B cell (primary cell): ENCODE results near the gene IL1RAPL1.

Experiments used
- CTCF ChIP-seq: fragments of 200-600 bp; IDR thresholded peaks from one replicate; pipeline ENCODE4 v1.8.0; 2022; ENCODE audit warnings: antibody characterized with exemption, mild to moderate bottlenecking
- EZH2 ChIP-seq: IDR thresholded peaks from 2 replicates; pipeline ENCODE4 v1.6.1; 2012; ENCODE audit warnings: borderline replicate concordance, low read depth, mild to moderate bottlenecking, moderate library complexity, low read length; ENCODE audit not compliant: insufficient read depth, poor library complexity, severe bottlenecking

DNA sequence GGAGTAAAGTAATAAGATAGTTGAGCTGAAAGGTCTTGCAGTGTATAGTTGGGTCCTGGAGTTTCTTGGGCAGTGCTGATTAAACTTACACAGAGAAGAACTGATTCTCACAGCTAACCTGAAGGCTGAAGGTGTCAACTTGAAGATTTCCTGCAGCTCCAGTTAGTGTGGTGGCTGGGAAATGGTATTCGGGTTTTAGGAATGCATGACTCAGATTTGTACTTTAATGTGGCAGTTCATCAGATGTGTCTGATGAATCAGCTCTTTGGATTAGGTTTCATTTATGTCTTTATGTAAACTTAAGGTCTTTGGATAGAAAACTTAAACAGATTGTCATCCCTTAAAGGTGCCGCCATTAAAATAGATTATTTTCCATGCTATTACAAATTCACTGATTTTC, 200.0 kb downstream of the IL1RAPL1 start:
- TF ChIP-seq CTCF (no peak), EZH2 (no peak)
